Panc1 (cell line): ENCODE measurements around the gene PQBP1.

Experiments
- POLR2AphosphoS5 ChIP-seq: IDR thresholded peaks from 2 replicates; pipeline ENCODE4 v1.6.1; 2012; ENCODE audit warnings: mild to moderate bottlenecking, low read depth, low read length, moderate library complexity
- TF ChIP-seq, protein P1 (sequence below): fragments of 450-650 bp; IDR thresholded peaks from 2 replicates; pipeline ENCODE4 v1.5.1; 2017; ENCODE audit warnings: mild to moderate bottlenecking
- TF ChIP-seq, protein P2 (sequence below), 2 experiments: IDR thresholded peaks; 2 replicates each; pipeline ENCODE4 v1.6.1; 2011 to 2012; ENCODE audit warnings: low read depth in 2 of 2, control low read depth in 1 of 2, low read length in 1 of 2, mild to moderate bottlenecking in 1 of 2, moderate library complexity in 1 of 2; ENCODE audit not compliant: insufficient read depth in 1 of 2

DNA sequence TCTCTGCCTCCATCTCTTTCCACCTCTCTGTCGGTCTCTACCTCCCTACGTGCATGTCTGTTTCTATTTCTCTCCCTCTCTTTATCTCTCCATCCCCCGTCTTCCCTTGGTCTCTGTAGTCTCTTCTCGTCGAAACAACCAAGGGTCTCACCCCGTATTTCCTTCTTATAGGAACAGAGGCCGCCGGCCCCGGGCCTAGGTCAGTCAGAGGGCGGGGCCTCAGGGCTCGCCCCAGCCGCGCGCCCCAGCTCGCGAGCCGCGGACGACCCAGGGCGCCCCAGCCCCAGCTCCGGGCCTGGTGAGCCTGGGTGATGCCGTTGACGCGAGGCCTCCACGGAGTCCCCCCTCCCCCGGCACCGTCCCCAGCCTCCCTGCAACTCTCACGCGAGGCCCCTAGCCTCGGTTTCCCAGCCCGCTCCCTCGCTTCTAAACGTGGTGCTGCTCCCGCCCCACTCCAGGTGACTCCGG is 6.8 kb upstream of the PQBP1 start:
- TF ChIP-seq, protein P1, sequence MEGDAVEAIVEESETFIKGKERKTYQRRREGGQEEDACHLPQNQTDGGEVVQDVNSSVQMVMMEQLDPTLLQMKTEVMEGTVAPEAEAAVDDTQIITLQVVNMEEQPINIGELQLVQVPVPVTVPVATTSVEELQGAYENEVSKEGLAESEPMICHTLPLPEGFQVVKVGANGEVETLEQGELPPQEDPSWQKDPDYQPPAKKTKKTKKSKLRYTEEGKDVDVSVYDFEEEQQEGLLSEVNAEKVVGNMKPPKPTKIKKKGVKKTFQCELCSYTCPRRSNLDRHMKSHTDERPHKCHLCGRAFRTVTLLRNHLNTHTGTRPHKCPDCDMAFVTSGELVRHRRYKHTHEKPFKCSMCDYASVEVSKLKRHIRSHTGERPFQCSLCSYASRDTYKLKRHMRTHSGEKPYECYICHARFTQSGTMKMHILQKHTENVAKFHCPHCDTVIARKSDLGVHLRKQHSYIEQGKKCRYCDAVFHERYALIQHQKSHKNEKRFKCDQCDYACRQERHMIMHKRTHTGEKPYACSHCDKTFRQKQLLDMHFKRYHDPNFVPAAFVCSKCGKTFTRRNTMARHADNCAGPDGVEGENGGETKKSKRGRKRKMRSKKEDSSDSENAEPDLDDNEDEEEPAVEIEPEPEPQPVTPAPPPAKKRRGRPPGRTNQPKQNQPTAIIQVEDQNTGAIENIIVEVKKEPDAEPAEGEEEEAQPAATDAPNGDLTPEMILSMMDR, result no peak
- TF ChIP-seq POLR2AphosphoS5, result no peak
- TF ChIP-seq, protein P2, sequence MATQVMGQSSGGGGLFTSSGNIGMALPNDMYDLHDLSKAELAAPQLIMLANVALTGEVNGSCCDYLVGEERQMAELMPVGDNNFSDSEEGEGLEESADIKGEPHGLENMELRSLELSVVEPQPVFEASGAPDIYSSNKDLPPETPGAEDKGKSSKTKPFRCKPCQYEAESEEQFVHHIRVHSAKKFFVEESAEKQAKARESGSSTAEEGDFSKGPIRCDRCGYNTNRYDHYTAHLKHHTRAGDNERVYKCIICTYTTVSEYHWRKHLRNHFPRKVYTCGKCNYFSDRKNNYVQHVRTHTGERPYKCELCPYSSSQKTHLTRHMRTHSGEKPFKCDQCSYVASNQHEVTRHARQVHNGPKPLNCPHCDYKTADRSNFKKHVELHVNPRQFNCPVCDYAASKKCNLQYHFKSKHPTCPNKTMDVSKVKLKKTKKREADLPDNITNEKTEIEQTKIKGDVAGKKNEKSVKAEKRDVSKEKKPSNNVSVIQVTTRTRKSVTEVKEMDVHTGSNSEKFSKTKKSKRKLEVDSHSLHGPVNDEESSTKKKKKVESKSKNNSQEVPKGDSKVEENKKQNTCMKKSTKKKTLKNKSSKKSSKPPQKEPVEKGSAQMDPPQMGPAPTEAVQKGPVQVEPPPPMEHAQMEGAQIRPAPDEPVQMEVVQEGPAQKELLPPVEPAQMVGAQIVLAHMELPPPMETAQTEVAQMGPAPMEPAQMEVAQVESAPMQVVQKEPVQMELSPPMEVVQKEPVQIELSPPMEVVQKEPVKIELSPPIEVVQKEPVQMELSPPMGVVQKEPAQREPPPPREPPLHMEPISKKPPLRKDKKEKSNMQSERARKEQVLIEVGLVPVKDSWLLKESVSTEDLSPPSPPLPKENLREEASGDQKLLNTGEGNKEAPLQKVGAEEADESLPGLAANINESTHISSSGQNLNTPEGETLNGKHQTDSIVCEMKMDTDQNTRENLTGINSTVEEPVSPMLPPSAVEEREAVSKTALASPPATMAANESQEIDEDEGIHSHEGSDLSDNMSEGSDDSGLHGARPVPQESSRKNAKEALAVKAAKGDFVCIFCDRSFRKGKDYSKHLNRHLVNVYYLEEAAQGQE (IDR thresholded peaks at IDR 0.05; ENCODE audit: insufficient read depth in 1 of 2, low read depth in 2 of 2, low read length in 1 of 2), result no peak
